Dermis microvascular lymphatic vessel endothelial cell (primary cell): ENCODE data around the gene TAPBPL. TPM values are rescaled to one million over a fixed set of nuclear protein-coding genes. Genes with fewer than 3 reads are reported as not detected.
A peak's percentile ranks its signal among the peaks of the same experiment; 100 is the strongest.
"Not testable (repeated sequence)": the region's sequence is repeated elsewhere in the genome, so short reads cannot be mapped to it uniquely, and the experiment has no call there.

Source experiments
- DNase-seq, 2 donors: peaks; one replicate each; pipeline versions ENCODE4 v3.0.0 to v3.0.0-alpha.2; 2010; ENCODE audit warnings: low read depth in 2 of 2
- total RNA-seq: library from RNA; depleted of rRNA; stranded (reverse); fragments of >200 nt; gene quantifications from 2 replicates; pipeline ENCODE4 v1.2.1, GENCODE V29; 2014

The TAPBPL gene
- total RNA-seq, 1 donor from 2014 or later = 13.5 TPM

GRCh38 chr12:6489449-6489848 lies 37.6 kb downstream of the TAPBPL start:
- DNase-seq = no peak

GRCh38 chr12:6490673-6491072 lies 38.8 kb downstream of the TAPBPL start:
- DNase-seq = not testable (repeated sequence)

GRCh38 chr12:6492838-6493496 lies 41.1 kb downstream of the TAPBPL start, which contains the start of gene MRPL51:
Gene MRPL51 (minus strand): TSS chr12:6493262. CDS start chr12:6493136, 126 bp downstream.
- DNase-seq = peak; percentile 81 to 96

- peak; percentile 88 to 97 for DNase-seq
Measured at GRCh38 chr12:6493497-6494257, 41.8 kb downstream of the TAPBPL start, which contains the start of gene NCAPD2. Gene NCAPD2 (plus strand): TSS chr12:6494102. CDS start chr12:6495099, 997 bp downstream.

GRCh38 chr12:6494258-6494743 lies 42.5 kb downstream of the TAPBPL start:
- DNase-seq = no peak

GRCh38 chr12:6494968-6495367 lies 43.1 kb downstream of the TAPBPL start:
- no peak for DNase-seq

- not testable (repeated sequence) for DNase-seq
Measured at GRCh38 chr12:6497291-6497690, 45.4 kb downstream of the TAPBPL start.

- DNase-seq = no peak
Measured at GRCh38 chr12:6500466-6500865, 48.6 kb downstream of the TAPBPL start.

- no peak for DNase-seq
Measured at GRCh38 chr12:6507102-6507998, 55.5 kb downstream of the TAPBPL start.

GRCh38 chr12:6508087-6508486 lies 56.2 kb downstream of the TAPBPL start:
- no peak for DNase-seq

Other genes starting within 250 kb of the TAPBPL start
- not detected in 2 replicates for gene PLEKHG6, start 141.4 kb upstream of the TAPBPL start, total RNA-seq
- 41.7 and 71.4 TPM in 2 replicates for gene TNFRSF1A, start 110.0 kb upstream of the TAPBPL start, total RNA-seq
- gene SCNN1A, start 76.5 kb upstream of the TAPBPL start, total RNA-seq = under 0.01 TPM in 2 replicates
- 30.7 and 47.9 TPM in 2 replicates for gene LTBR, start 67.9 kb upstream of the TAPBPL start, total RNA-seq
- not detected in 2 replicates for gene CD27, start 7.1 kb upstream of the TAPBPL start, total RNA-seq
- 1.5 and 3.3 TPM in 2 replicates for gene VAMP1, start 18.6 kb downstream of the TAPBPL start, total RNA-seq
- 70.5 and 106 TPM in 2 replicates for gene MRPL51, start 41.2 kb downstream of the TAPBPL start, total RNA-seq
- gene NCAPD2, start 42.1 kb downstream of the TAPBPL start, total RNA-seq = 22.3 and 52.6 TPM in 2 replicates
- gene GAPDH, start 82.5 kb downstream of the TAPBPL start, total RNA-seq = 4,334 and 4,542 TPM in 2 replicates
- 8.3 and 15.4 TPM in 2 replicates for gene IFFO1, start 104.0 kb downstream of the TAPBPL start, total RNA-seq
- gene NOP2, start 116.2 kb downstream of the TAPBPL start, total RNA-seq = 10.4 and 13.4 TPM in 2 replicates
- 181 and 200 TPM in 2 replicates for gene CHD4, start 155.3 kb downstream of the TAPBPL start, total RNA-seq
- gene LPAR5, start 183.9 kb downstream of the TAPBPL start, total RNA-seq = under 0.01 TPM in 1 of 2 replicates, not detected in the other
- gene ACRBP, start 195.4 kb downstream of the TAPBPL start, total RNA-seq = 0.39 and 0.51 TPM in 2 replicates
- gene ING4, start 211.1 kb downstream of the TAPBPL start, total RNA-seq = 31.1 and 41.1 TPM in 2 replicates
- 6.4 and 11.6 TPM in 2 replicates for gene ZNF384, start 237.3 kb downstream of the TAPBPL start, total RNA-seq
- not detected in 2 replicates for gene PIANP, start 248.8 kb downstream of the TAPBPL start, total RNA-seq